Activated T-cell treated with anti-CD3 and anti-CD28 coated beads for 1 hour (primary cell): ENCODE results near the gene CRACR2A.
A peak's percentile ranks its signal among the peaks of the same experiment; 100 is the strongest.

Experiments
- DNase-seq: peaks from one replicate; pipeline ENCODE4 v3.0.0-alpha.2; 2020; ENCODE audit warnings: low read depth

The CRACR2A gene, protein sequence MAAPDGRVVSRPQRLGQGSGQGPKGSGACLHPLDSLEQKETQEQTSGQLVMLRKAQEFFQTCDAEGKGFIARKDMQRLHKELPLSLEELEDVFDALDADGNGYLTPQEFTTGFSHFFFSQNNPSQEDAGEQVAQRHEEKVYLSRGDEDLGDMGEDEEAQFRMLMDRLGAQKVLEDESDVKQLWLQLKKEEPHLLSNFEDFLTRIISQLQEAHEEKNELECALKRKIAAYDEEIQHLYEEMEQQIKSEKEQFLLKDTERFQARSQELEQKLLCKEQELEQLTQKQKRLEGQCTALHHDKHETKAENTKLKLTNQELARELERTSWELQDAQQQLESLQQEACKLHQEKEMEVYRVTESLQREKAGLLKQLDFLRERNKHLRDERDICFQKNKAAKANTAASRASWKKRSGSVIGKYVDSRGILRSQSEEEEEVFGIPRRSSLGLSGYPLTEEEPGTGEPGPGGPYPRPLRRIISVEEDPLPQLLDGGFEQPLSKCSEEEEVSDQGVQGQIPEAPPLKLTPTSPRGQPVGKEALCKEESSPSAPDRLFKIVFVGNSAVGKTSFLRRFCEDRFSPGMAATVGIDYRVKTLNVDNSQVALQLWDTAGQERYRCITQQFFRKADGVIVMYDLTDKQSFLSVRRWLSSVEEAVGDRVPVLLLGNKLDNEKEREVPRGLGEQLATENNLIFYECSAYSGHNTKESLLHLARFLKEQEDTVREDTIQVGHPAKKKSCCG

GRCh38 chr12:3752741-3753486, at the start of gene CRACR2A:
Gene CRACR2A, minus strand, starts transcription at chr12:3753109. Its CDS starts 56,110 bp downstream, at chr12:3696999.
- DNase-seq: peak; percentile 72

- DNase-seq: no peak
These were observed 44.7 kb upstream of the CRACR2A start for GRCh38 chr12:3797531-3798048.

DNA sequence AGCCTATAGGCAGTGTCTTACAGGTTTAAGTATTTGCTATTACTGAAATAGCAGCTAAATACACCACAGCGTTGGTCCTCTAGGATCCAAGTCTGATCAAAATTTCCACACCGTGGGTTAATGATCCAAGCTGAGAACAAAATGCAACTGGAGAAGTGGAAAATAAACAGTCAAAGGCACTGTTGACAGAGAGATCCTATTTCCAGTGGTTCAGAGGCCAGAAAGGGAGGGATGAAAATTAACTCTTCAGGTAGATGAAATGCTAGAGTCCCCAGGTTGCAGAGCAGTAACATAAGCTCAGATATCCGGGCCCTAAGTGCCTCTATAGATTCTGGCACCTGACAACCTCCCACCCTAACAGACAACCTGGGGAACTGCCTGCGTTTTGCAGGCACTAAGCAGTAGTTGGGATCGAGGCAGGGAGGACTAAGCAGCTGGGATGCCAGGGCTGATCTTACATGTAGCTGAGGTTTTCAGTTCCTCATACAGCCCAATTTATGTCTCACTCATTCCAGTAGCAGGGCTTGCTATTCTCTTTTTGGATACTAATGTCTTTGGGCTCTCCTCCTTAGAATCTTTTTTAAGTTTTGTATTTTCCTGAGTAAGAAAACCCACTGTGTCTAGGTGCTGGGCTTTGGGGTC, 42.7 kb upstream of the CRACR2A start:
- DNase-seq: no peak

GRCh38 chr12:3795066-3795465, 42.2 kb upstream of the CRACR2A start:
- no peak for DNase-seq

DNA sequence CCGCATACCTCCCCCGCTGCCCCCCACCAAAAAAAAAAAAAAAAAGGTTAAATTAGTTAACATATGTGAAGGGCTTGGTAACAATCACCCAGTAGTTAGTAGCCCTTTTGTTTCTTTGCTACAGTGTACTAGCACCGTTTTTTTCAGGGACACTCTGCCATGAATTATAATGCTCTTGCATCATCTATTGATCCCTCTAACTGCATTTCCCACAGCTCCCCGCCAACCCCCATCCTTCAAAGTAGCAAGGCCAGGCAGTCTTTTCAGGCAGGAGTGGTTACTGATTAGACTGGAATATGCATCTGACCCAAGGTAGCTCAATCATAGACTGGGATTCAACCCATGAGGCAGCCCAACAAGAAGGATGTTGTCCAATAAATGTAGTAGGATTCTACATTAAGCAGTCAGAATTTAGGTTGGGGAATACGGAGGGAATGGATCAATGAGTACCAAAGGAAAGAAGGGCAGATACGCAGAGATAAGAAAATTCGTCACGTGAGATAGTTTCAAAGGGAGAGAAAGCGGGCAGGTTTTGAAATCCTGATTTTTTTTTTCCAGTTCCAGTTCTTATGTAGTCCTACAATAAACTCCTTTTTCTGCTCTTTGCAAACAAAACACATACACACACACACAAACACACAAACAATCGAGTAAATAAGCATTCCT, 39.8 kb upstream of the CRACR2A start:
- DNase-seq: no peak

DNA sequence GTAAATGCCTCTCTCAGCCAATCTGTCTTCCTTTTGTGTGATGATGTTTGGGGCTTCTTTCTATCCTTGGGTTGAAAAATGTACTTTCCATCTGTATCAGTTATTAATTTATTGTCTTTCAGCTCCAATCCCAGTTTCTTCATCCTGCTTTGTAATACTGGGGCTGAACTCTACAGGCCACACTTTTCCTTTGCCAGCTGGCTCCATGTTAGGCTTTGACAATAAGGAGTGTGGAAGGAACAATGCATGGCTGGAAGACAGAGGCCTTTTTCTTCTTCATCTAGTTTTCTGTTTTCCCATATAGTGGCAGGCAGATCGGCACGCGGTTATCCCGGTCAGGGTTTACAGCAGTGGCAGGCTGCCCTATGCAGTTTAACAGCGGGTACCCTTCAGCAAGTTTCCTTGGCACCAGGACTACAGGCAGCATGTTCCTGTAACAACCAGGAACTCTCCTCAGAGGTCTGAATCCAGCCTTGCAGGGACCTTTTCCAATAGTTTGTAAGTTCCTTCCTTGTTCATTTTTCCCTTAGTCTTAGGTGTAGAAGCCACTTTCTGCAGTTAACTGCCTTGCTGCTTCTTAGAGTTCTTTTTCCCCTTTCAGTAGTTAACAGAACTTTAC, 38.5 kb upstream of the CRACR2A start:
- DNase-seq: no peak

- no peak for DNase-seq
These were observed 37.7 kb upstream of the CRACR2A start for GRCh38 chr12:3790642-3791041.

- DNase-seq: no peak
These were observed 36.9 kb upstream of the CRACR2A start for GRCh38 chr12:3789838-3790237.

DNA sequence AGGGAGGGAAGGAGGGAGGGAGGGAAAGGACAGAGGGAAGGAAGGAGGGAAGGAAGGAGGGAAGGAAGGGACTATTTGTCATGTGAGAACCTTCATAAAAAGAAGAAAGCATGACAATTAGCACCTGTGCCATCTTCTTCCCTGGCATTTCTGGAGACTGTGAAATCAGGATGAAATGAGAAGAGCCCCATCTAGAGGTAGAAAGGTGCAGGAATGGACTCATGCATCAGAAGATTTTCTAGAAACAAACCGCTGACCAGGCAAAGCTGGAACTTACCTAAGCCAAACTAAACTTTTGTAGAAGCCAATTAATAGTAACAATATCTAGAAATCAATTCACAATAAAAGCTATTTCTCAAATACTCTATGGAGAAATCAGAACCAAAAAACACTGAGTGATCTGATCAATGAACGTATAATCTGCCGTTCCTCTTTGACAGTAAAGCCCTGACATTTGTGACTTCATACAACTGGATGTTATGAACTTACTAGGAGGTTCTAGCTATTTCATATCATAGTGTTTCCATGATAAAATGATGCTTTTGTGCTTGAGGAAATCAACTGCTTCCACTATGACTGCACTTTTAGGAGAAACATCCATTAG, 24.4 kb upstream of the CRACR2A start:
- no peak for DNase-seq

- DNase-seq: no peak
These were observed 22.6 kb upstream of the CRACR2A start for GRCh38 chr12:3775385-3776035.

- no peak for DNase-seq
These were observed 19.5 kb upstream of the CRACR2A start for GRCh38 chr12:3772380-3772779.

GRCh38 chr12:3771853-3772252, 18.9 kb upstream of the CRACR2A start:
- DNase-seq: no peak

- no peak for DNase-seq
These were observed 18.0 kb upstream of the CRACR2A start for GRCh38 chr12:3770891-3771290.

DNA sequence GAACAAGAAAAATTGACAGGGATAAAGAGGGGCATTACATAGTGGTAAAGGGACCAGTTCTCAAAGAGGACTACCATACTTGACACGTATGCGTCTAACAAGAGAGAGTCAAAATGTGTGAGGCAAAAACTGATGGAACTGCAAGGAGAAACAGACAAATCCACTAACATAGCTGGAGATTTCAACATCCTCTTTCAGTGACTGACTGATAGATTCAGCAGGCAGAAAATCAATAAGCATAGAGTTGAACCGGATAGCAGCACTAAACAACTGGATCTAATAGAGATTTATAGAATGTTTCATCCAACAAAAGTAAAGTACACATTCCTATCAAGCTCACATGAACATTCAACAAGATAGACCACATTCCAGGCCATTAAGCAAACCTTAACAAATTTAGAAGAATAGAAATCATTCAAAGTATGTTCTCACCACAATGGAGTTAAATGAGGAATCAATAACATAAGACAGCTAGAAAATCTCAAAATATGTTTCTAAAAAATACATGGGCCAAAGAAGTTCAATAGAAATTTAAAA, 16.1 kb upstream of the CRACR2A start:
- no peak for DNase-seq

DNA sequence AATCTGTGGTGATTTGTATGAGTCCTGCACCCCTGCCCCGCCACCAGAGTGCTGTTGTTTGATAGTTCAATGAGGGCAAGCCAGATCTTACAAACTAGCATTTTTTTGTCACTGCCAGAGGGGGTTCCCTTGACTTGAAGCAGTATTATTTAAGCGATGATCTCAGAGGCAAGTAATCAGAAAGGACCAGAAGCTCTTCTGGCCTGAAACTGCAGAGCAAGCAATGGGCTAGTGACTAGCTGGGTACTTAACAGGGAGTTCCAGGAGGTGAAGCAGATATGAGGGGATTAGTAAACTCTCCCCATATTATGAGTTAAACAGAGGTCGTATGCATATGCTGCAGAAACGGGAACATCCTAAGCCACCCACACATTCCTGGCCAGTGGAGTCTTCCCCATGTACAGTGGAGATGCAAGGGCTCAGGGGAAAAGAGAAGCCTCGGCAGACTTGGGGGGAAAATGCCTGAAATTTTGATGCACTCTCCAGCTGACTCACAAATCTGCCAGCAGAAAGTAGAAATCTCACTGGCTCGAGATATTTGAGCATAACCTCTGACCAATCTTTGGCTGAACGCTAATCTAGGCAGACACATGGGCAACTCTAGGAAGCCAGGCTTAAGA, 8.3 kb upstream of the CRACR2A start:
- no peak for DNase-seq

DNA sequence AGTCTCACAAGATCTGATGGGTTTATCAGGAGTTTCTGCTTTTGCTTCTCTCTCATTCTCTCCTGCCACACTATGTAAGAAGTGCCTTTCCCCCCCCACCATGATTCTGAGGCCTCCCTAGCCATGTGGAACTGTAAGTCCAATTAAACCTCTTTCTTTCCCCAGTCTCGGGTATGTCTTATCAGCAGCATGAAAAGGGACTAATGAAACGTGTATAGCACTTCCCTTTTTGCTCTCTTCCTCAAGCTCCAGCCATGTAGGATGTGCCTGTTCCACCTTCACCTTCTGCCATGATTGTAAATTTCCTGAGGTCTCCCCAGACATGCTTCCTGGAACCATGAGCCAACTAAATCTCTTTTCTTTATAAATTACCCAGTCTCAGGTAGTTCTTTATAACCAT, 7.0 kb upstream of the CRACR2A start:
- no peak for DNase-seq

DNA sequence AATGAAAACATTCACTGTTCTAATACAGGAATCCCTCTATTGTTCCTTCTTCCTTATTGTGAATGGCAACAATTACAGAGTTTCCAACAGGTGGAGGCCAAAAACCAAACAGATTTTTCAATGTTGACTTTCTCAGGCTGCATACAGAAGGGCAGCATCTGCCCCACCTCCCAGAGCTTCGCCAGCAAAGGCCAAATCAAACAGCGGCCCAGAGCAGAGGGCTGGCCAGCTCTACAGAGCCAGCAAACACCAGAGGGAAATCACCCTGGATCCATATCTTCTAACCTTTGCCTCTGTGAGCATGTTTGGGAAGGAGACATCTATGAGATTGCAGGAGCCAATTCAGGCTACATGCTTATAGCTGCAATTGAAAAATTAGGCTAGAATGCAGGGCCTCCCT, 4.4 kb upstream of the CRACR2A start:
- DNase-seq: no peak

GRCh38 chr12:3755898-3756297, 3.0 kb upstream of the CRACR2A start:
- DNase-seq: no peak

DNA sequence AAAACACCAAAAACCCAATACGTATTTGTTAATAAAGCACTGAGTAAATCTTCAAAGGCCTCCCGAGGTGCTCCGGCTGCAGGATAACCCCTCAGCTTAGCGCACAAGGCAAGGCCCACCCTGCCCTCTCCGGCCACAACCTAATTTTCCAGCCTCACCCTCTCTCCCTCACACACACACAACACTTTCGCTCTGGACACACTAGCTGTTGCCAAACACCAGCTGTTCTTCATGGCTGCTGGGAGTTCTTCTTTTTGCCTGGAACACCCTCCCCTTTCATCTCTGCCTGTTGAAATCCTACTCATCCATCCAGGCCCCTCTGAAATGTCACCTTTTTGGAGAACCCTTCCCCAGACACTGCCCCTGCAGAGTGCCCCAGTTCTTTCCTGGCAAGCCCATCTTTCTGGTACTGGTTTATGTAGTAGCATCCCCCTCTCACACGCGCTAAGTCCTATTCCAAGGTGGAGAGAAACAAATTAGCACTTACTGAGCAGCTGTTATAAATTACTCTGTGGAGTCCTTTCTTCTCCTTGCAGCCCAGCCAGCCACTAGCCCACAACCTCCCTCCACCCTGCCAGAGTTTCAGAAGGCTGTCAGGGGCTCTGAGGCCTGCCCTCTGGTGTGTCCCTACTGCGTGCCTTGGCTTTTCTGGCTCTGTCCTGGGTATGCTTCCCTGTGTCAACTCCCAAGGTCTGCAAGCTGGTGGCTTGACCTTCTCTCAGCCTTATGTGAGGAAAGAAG, 805 bp upstream of the CRACR2A start:
- no peak for DNase-seq
